Bladder microvascular endothelial cell (primary cell): ENCODE data around the gene STK31. TPM values are rescaled to one million over a fixed set of nuclear protein-coding genes. Genes with fewer than 3 reads are reported as not detected.

Source experiments
- total RNA-seq: library from RNA; depleted of rRNA; stranded (reverse); fragments of >200 nt; gene quantifications from 2 replicates; pipeline ENCODE4 v1.2.3, GENCODE V29; 2014

The STK31 gene, protein sequence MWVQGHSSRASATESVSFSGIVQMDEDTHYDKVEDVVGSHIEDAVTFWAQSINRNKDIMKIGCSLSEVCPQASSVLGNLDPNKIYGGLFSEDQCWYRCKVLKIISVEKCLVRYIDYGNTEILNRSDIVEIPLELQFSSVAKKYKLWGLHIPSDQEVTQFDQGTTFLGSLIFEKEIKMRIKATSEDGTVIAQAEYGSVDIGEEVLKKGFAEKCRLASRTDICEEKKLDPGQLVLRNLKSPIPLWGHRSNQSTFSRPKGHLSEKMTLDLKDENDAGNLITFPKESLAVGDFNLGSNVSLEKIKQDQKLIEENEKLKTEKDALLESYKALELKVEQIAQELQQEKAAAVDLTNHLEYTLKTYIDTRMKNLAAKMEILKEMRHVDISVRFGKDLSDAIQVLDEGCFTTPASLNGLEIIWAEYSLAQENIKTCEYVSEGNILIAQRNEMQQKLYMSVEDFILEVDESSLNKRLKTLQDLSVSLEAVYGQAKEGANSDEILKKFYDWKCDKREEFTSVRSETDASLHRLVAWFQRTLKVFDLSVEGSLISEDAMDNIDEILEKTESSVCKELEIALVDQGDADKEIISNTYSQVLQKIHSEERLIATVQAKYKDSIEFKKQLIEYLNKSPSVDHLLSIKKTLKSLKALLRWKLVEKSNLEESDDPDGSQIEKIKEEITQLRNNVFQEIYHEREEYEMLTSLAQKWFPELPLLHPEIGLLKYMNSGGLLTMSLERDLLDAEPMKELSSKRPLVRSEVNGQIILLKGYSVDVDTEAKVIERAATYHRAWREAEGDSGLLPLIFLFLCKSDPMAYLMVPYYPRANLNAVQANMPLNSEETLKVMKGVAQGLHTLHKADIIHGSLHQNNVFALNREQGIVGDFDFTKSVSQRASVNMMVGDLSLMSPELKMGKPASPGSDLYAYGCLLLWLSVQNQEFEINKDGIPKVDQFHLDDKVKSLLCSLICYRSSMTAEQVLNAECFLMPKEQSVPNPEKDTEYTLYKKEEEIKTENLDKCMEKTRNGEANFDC
- total RNA-seq = 0.13 TPM in 1 of 2 replicates, not detected in the other

DNA sequence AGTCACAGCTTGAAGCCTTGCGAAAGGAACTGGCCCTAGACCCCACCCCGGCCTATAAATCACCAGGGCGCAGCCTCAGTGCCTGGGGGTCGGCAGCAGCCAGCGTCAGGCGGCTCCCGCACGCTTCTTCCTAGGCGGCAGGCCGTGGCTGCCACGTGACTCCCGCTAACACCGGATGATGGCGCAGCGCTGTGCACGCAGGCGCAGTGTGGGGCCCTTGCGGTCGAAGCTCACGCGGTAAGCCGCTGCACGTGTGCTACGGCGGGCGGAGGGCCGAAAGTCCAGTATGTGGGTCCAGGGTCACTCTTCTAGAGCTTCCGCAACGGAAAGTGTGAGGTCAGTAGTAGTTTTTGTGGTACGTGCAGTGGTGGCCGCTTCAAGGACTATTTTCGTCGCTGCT is at the start of gene STK31:
TSS of gene STK31 (plus strand) at position 220 of the 400 bp plus-strand sequence. CDS start at position 287, 67 bp downstream.

GRCh38 chr7:23679898-23680413 is 30.1 kb upstream of the STK31 start, which contains the start of gene FAM221A:
FAM221A (plus strand) TSS chr7:23680199; CDS start chr7:23680219, 20 bp downstream.

Other genes starting within 250 kb of the STK31 start
- 13.1 and 15.0 TPM in 2 replicates for gene IGF2BP3, start 239.7 kb upstream of the STK31 start, total RNA-seq
- 25.3 and 48.8 TPM in 2 replicates for gene TRA2A, start 178.2 kb upstream of the STK31 start, total RNA-seq
- gene CCDC126, start 112.8 kb upstream of the STK31 start, total RNA-seq = 11.3 and 14.1 TPM in 2 replicates
- 4.2 and 8.6 TPM in 2 replicates for gene FAM221A, start 30.0 kb upstream of the STK31 start, total RNA-seq